Activated effector memory CD4-positive, alpha-beta T cell treated with Interleukin-2 at 50 U/mL for 16 hours (primary cell): Measurements from ENCODE around the gene ATP6V0B.

ENCODE experiments used
- DNase-seq: peaks from one replicate; pipeline ENCODE4 v3.0.0-alpha.2; 2020

ATP6V0B gene

GRCh38 chr1:43974443-43975248 is at the start of gene ATP6V0B:
Gene ATP6V0B (plus strand): TSS chr1:43974960. CDS start chr1:43975041, 81 bp downstream.
- DNase-seq = peak; percentile 89

DNA sequence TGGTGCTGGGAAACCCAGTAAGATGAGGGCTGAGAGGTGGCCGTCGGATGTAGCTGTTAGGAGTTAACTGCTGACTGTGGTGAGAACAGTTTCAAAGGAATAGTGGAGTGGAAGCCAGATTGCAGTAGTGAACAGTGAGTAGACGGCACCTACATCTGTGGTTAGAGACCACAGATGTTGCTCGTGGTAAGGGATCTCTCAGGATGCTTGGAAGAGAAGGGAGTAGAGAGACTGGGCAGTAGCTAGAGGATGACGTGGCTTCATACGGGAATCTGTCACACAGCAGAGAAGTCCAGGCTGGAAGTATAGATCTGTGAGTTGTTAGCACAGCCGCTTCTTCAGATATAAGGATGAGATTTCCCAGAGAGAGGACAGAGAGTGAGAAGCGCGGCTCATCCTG is 48.9 kb upstream of the ATP6V0B start:
- DNase-seq = no peak

- DNase-seq = no peak
Observed at GRCh38 chr1:43930168-43930948, 44.4 kb upstream of the ATP6V0B start.

GRCh38 chr1:43930949-43931275 is 43.8 kb upstream of the ATP6V0B start:
- DNase-seq = no peak

- DNase-seq = no peak
Observed at GRCh38 chr1:43931711-43932660, 42.8 kb upstream of the ATP6V0B start.

- DNase-seq = no peak
Observed at GRCh38 chr1:43932786-43933385, 41.9 kb upstream of the ATP6V0B start.

DNA sequence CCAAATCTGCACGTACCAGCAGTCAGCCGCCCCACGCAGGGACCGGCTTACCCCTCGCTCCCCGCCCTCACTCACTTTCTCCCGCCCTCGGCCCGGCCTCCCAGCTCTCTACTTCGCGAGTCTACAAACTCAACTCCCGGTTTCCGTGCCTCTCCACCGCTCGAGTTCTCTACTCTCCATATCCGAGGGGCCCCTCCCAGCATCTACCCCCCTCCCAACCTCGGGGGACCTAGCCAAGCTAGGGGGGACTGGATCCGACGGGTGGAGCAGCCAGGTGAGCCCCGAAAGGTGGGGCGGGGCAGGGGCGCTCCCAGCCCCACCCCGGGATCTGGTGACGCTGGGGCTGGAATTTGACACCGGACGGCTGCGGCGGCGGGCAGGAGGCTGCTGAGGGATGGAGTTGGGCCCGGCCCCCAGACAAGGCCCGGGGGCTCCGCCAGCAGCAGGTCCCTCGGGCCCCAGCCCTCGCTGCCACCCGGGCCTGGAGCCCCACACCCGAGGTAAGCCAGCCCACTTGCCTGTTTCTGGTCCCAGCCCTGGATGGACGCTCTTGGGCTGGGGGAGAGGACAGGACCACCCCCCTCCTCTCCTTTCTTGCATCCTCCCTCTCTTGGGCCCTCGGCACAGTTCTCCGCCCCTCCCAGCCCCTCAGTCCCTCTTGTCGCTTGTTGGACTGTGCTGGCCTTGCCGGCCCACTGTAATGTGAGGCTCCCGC is 41.2 kb upstream of the ATP6V0B start, which contains the start of gene ARTN:
ARTN (plus strand) TSS at position 416 of the 715 bp plus-strand sequence. CDS start 1,856 bp downstream, outside the sequence.
- DNase-seq = no peak

DNA sequence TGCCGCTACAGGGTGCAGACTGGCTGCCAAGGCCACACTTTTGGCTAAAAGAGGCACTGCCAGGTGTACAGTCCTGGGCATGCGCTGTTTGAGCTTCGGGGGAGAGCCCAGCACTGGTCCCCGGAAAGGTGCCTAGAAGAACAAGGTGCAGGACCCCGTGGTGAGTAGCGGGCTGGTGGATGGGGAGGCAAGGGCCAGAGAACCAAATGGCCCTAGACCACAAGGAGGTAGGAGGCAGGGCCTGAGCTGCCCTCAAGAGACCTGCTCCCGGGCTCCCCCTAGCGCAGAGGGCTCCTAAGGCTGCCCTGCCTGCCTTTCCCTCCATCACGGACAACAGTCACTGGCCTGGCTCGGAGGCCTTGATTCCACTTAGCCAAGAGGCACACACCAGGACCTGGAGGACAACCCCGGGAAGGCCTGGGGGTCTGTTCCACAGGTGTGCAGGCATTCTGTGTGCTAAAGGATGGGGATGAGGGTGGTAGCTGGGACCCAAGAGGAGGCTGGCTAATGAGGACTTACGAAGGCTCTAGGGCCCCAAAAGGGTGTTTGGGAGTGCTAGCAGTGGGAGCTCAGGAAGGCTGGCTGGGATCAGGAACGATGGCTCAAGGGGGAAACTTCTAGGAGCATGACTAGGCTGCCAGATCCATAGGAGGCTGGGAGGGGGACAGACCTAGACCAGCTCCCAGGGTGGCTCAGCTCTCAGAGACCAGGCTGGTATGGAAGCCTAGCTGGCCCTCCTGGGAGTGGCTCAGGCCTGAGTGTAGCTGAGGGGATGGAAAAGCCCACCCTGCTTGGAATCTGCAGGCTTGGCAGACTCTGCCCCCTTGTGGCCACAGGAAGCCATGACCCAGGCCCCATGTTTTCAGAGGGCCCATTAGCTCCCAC is 40.4 kb upstream of the ATP6V0B start:
- no peak for DNase-seq

DNA sequence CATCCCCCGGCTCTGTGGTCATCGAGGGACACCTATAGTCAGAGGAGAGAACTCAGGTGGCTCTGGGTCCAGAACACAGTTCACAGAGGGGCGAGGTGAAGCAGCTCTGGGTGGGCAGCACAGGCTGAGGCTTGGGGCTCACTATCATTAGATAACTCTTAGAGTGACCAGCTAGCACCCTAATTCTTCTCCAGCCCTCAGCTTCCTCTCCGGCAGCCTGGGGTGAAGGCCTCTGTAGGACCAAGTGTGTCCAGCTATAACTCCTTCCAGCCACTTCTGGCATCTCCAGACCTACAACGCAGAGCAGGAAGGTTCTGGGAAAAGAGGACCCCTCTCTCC is 39.8 kb upstream of the ATP6V0B start:
- DNase-seq = no peak

GRCh38 chr1:43935711-43936427 is 38.9 kb upstream of the ATP6V0B start:
- no peak for DNase-seq

DNA sequence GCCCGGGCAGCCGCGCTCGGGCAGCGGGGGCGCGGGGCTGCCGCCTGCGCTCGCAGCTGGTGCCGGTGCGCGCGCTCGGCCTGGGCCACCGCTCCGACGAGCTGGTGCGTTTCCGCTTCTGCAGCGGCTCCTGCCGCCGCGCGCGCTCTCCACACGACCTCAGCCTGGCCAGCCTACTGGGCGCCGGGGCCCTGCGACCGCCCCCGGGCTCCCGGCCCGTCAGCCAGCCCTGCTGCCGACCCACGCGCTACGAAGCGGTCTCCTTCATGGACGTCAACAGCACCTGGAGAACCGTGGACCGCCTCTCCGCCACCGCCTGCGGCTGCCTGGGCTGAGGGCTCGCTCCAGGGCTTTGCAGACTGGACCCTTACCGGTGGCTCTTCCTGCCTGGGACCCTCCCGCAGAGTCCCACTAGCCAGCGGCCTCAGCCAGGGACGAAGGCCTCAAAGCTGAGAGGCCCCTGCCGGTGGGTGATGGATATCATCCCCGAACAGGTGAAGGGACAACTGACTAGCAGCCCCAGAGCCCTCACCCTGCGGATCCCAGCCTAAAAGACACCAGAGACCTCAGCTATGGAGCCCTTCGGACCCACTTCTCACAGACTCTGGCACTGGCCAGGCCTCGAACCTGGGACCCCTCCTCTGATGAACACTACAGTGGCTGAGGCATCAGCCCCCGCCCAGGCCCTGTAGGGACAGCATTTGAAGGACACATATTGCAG is 38.2 kb upstream of the ATP6V0B start:
- DNase-seq = no peak

DNA sequence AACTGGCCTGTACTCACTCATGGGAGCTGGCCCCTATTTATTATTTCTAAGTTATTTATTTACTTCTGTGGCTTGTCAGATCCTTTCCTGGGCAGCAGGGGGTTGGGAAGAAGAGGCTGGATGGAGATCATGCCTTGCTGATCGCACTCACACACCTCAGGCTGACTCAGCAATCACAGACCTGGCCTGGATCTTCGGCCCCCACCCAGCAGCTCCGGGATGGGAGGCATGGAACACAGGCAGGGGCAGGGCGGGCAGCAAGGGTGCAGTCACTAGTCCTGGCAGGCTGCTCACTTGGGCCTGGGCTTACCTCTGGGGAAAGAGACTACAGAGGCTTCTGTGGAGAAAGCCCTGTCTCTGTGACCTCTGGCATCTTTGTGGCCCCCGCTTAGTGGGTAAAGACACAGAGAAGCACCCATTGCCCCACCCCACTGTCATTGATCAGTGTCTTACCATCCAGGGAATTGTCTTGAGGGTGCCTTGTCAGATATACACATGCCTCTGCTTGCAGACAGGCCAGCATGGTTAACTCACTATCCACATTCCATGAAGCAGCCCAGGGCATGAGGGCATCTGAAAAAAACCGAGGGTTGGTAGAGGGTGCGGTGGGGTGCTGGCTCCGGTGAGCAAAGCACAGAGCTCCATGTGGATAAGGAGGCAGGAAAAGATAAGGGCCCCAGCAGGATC is 37.4 kb upstream of the ATP6V0B start:
- no peak for DNase-seq

DNA sequence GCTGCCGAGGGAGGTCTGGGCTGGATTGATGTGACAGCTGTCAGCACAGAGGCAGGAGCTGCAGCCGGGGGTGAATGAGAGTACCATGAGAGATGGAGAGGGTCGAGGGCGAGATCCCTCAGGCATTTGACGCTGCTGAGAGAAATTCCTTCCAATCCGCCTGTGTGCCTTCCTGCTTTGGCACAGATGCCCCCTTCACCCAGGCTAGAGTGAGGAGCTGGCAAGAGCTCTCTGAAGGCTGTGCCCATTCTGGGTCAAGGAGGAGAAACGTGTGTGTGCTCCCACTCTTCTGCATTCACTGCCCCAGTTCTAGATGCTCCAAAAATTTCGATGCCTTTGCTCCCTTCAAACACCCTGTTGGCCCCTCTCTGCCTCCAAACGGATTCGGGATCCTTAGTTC is 36.4 kb upstream of the ATP6V0B start:
- no peak for DNase-seq

DNA sequence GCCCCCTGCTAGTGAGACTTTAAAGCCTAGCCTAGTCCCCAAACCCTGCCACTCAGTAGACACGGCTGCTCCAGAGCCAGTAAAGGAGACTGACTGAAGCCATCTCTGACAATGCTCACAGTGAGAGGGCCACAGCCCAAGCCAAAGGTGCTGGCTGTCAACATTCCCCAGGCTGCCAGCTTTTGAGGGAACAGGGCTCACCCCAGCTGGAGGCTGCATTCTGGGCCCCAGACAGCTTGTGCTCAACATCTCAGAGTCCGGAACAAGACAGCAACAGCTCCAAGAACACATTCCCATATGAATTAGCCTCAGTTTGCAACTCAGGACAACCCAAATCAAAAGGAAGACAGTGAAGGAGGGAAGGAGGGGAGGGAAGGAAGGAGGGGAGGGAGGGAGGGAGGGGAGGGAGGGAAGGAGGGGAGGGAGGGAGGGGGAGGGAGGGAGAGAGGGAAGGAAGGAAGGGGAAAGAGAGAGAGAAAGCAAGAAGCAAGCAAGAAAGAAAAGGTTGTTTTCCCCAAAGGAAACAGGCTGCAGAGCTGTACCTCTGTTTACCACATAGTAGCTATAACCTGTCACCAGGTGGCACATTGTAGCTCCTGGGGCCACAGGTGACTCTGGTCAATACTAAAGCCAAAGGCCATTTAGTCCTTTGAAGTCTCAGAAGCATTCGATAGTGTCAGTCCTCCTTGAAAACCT is 35.7 kb upstream of the ATP6V0B start:
- no peak for DNase-seq

DNA sequence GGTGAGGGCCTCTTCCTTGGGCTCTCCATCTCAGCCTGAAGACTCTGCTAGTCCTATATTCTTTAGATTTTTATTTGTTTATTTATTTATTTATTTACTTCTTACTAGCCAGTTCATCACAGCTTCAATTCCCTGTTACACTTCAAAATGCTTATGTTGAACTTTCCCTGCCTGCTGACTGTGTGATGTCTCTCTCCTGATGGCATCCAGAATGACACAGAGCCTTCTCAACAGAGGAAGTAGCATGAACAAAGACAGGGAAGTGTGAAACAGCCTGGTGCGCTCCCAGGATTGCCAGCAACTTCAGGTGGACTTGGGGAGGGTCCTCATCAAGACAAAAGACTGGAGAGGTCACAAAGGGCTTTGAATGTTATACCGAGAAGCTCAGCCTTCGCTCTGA is 32.3 kb upstream of the ATP6V0B start:
- DNase-seq = no peak

DNA sequence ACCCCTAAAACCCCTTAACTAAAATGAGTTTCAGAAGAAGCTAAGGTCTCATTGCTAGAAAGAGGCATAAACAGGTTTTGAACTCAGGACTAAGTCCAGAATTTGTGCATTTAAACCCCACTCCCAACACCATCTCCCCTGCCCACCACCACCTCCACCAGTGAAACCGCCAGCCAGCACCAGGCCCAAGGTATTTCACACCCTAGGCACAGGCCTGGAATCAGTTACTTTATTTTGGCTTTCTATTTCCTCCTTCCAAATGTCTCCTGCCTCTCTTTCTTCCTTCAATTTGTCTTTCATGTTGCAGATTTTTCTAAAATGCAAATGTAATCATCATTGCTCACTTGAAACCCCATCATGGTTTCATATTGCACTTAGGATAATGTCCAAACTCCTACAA is 29.9 kb upstream of the ATP6V0B start:
- DNase-seq = no peak

DNA sequence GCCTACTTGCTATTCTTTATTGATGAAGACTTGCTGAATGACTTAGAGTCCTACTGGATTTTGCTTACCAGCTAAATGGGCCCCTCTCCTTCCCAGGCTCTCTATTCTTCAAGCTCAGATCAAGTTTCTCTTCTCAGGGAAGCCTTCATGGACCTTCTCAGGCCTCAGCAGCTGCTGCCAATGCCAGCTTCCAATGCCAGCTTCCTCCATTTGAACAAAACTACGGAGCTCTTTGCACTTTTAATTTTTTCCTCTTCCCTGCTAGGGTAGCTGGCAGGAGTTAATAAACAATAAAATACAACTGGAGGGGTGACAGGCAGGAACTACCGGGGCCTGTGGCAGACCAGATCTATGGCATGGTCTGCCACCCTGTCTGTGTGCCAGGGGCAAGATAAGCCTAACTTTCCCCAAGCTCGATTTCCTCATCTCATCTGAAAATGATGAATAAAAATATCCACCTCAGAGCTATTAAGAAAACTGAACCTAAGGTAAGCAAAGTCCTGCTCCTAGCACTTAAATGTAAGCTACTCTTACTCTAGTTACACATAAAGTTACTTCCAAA is 29.0 kb upstream of the ATP6V0B start:
- no peak for DNase-seq
